Activated CD8-positive, alpha-beta memory T cell treated with anti-CD3 and anti-CD28 coated beads, Interleukin-2, amount 50 U/mL, for 24 hours (primary cell): Measurements from ENCODE around the gene REX1BD.
A peak's percentile ranks its signal among the peaks of the same experiment; 100 is the strongest.
"Not testable (repeated sequence)": the region's sequence is repeated elsewhere in the genome, so short reads cannot be mapped to it uniquely, and the experiment has no call there.

Source experiments
- DNase-seq: peaks from one replicate; pipeline ENCODE4 v3.0.0-alpha.2; 2020; ENCODE audit errors: extremely low read depth

The REX1BD gene

GRCh38 chr19:18588611-18589379, at the start of gene REX1BD:
Gene REX1BD, plus strand, starts transcription at chr19:18588798. Its CDS starts 4 bp downstream, at chr19:18588802.
- peak; percentile 79 for DNase-seq

- DNase-seq: no peak
Observed at GRCh38 chr19:18539372-18539771, 49.2 kb upstream of the REX1BD start.

- not testable (repeated sequence) for DNase-seq
Observed at GRCh38 chr19:18540200-18540599, 48.4 kb upstream of the REX1BD start.

GRCh38 chr19:18541258-18541991, 47.2 kb upstream of the REX1BD start:
- no peak for DNase-seq

- DNase-seq: no peak
Observed at GRCh38 chr19:18541992-18542940, 46.3 kb upstream of the REX1BD start.

GRCh38 chr19:18542941-18543813, 45.4 kb upstream of the REX1BD start, which contains the start of gene FKBP8:
Gene FKBP8, minus strand, starts transcription at chr19:18543573. Its CDS starts 1,603 bp downstream, at chr19:18541970.
- DNase-seq: peak; percentile 82

GRCh38 chr19:18543814-18544475, 44.7 kb upstream of the REX1BD start:
- DNase-seq: peak; percentile 39

GRCh38 chr19:18551631-18552030, 37.0 kb upstream of the REX1BD start:
- no peak for DNase-seq

GRCh38 chr19:18557411-18558201, 31.0 kb upstream of the REX1BD start, which contains the start of gene KXD1:
Gene KXD1, plus strand, starts transcription at chr19:18557870. Its CDS starts 4,187 bp downstream, at chr19:18562057.
- peak; percentile 96 for DNase-seq

GRCh38 chr19:18558202-18558555, 30.4 kb upstream of the REX1BD start:
- DNase-seq: no peak

GRCh38 chr19:18558604-18559003, 30.0 kb upstream of the REX1BD start:
- no peak for DNase-seq

GRCh38 chr19:18559685-18560084, 28.9 kb upstream of the REX1BD start:
- DNase-seq: no peak

GRCh38 chr19:18562086-18562485, 26.5 kb upstream of the REX1BD start:
- DNase-seq: no peak

- DNase-seq: no peak
Observed at GRCh38 chr19:18566953-18567352, 21.6 kb upstream of the REX1BD start.

- no peak for DNase-seq
Observed at GRCh38 chr19:18568367-18568766, 20.2 kb upstream of the REX1BD start.

GRCh38 chr19:18571564-18572344, 16.8 kb upstream of the REX1BD start, which contains the start of gene UBA52:
Gene UBA52, plus strand, starts transcription at chr19:18571857. Its CDS starts 1,444 bp downstream, at chr19:18573301.
- peak; percentile 98 for DNase-seq

- no peak for DNase-seq
Observed at GRCh38 chr19:18574691-18575291, 13.8 kb upstream of the REX1BD start.

- DNase-seq: no peak
Observed at GRCh38 chr19:18576383-18576782, 12.2 kb upstream of the REX1BD start.
